CD14-positive monocyte (primary cell): ENCODE measurements around the gene PELO. TPM values are rescaled to one million over a fixed set of nuclear protein-coding genes. Genes with fewer than 3 reads are reported as not detected.
"Not testable (repeated sequence)": the region's sequence is repeated elsewhere in the genome, so short reads cannot be mapped to it uniquely, and the experiment has no call there.

Experiments
- DNase-seq, 3 donors: peaks; one replicate each; pipeline ENCODE4 v3.0.0-alpha.2; 2011 to 2022
- H2AFZ ChIP-seq: 2 replicates; pipeline ENCODE4 v1.6.0; 2012; ENCODE audit warnings: mild to moderate bottlenecking, low read depth, low read length, inconsistent platforms; ENCODE audit not compliant: insufficient read depth, poor library complexity, severe bottlenecking
- H3K27ac ChIP-seq, 2 donors: 1 replicate in 1 of 2; 2 replicates in 1 of 2; pipeline ENCODE4 v1.5.1; 2012 to 2013; ENCODE audit warnings: low read length in 2 of 2, control low read depth in 1 of 2, inconsistent platforms in 1 of 2, low read depth in 1 of 2, mild to moderate bottlenecking in 1 of 2
- H3K27me3 ChIP-seq, 2 donors: one replicate each; pipeline versions ENCODE4 v1.6.0 to v1.6.1; 2011 to 2013; ENCODE audit warnings: low read length in 2 of 2; ENCODE audit not compliant: control insufficient read depth in 2 of 2, insufficient read depth in 2 of 2
- H3K36me3 ChIP-seq, 2 donors: replicated peaks in 1 of 2; 1 replicate in 1 of 2; 2 replicates in 1 of 2; pipeline versions ENCODE4 v1.5.1 to v1.6.1; 2012 to 2013; ENCODE audit warnings: low read length in 2 of 2, control low read depth in 1 of 2, inconsistent platforms in 1 of 2, mild to moderate bottlenecking in 1 of 2; ENCODE audit not compliant: insufficient read depth in 2 of 2, control insufficient read depth in 1 of 2
- H3K4me1 ChIP-seq, 2 donors: 1 replicate in 1 of 2; 2 replicates in 1 of 2; pipeline versions ENCODE4 v1.5.1 to v1.6.1; 2012 to 2013; ENCODE audit warnings: low read length in 2 of 2, control low read depth in 1 of 2, inconsistent platforms in 1 of 2, mild to moderate bottlenecking in 1 of 2, moderate library complexity in 1 of 2; ENCODE audit not compliant: insufficient read depth in 2 of 2, control insufficient read depth in 1 of 2
- H3K4me2 ChIP-seq: replicated peaks from 2 replicates; pipeline ENCODE3; 2012; ENCODE audit warnings: low read length, moderate library complexity, mild to moderate bottlenecking; ENCODE audit not compliant: poor library complexity, severe bottlenecking; ENCODE audit errors: extremely low read depth
- H3K4me3 ChIP-seq, 3 experiments: fragments of 200-600 bp in 1 of 3; sonication (generic) in 1 of 3; replicated peaks in 1 of 3; 1 replicate in 2 of 3; 2 replicates in 1 of 3; pipeline ENCODE4 v1.5.1; 2011 to 2013; ENCODE audit warnings: low read length in 3 of 3, mild to moderate bottlenecking in 3 of 3, control low read depth in 2 of 3, low read depth in 2 of 3, inconsistent platforms in 1 of 3, moderate library complexity in 1 of 3
- H3K79me2 ChIP-seq: 2 replicates; pipeline ENCODE4 v1.6.0; 2012; ENCODE audit warnings: mild to moderate bottlenecking, control low read depth, inconsistent platforms, low read length, moderate library complexity; ENCODE audit not compliant: insufficient read depth
- H3K9ac ChIP-seq: 2 replicates; pipeline ENCODE4 v1.6.0; 2017; ENCODE audit warnings: low read length, mild to moderate bottlenecking; ENCODE audit not compliant: insufficient read depth, poor library complexity, severe bottlenecking
- H3K9me3 ChIP-seq, 2 donors: replicated peaks in 1 of 2; 1 replicate in 1 of 2; 2 replicates in 1 of 2; pipeline versions ENCODE4 v1.5.1 to v1.6.1; 2012 to 2013; ENCODE audit warnings: low read length in 2 of 2, control low read depth in 1 of 2; ENCODE audit not compliant: control insufficient read depth in 1 of 2, insufficient read depth in 1 of 2
- H4K20me1 ChIP-seq: 2 replicates; pipeline ENCODE4 v1.6.0; 2012; ENCODE audit warnings: mild to moderate bottlenecking, low read length, control low read depth, moderate library complexity; ENCODE audit not compliant: insufficient read depth
- H3K27ac Mint-ChIP-seq, 7 donors: one replicate each; pipeline ENCODE4 v1.8.0; 2020; ENCODE audit warnings: mild to moderate bottlenecking in 7 of 7, mixed read lengths in 7 of 7, moderate library complexity in 6 of 7, inconsistent platforms in 2 of 7
- H3K27me3 Mint-ChIP-seq, 3 donors: one replicate each; pipeline ENCODE4 v1.8.0; 2021 to 2022; ENCODE audit warnings: low read depth in 3 of 3, mild to moderate bottlenecking in 3 of 3, mixed read lengths in 3 of 3, moderate library complexity in 3 of 3, inconsistent platforms in 1 of 3
- H3K36me3 Mint-ChIP-seq, 2 donors: one replicate each; pipeline ENCODE4 v1.8.0; 2020; ENCODE audit warnings: mixed read lengths in 2 of 2, inconsistent platforms in 1 of 2, mild to moderate bottlenecking in 1 of 2
- H3K4me1 Mint-ChIP-seq: one replicate; pipeline ENCODE4 v1.8.0; 2020; ENCODE audit warnings: mild to moderate bottlenecking, mixed read lengths
- H3K4me3 Mint-ChIP-seq, 2 donors: one replicate each; pipeline ENCODE4 v1.8.0; 2020; ENCODE audit warnings: mild to moderate bottlenecking in 2 of 2, mixed read lengths in 2 of 2, moderate library complexity in 1 of 2
- H3K9me3 Mint-ChIP-seq, 7 donors: one replicate each; pipeline ENCODE4 v1.8.0; 2020 to 2022; ENCODE audit warnings: mixed read lengths in 7 of 7, mild to moderate bottlenecking in 6 of 7, moderate library complexity in 6 of 7, inconsistent platforms in 2 of 7
- WGBS: methylation state at CpG from one replicate; pipeline ENCODE4 v1.1.5; 2013; ENCODE audit warnings: missing lambda C conversion rate; ENCODE audit not compliant: insufficient coverage; 5-methylcytosine and 5-hydroxymethylcytosine counted together
- intact Hi-C, 2 donors: fragments of 100-400 bp; cut with micrococcal nuclease; formaldehyde crosslinking; loops; one replicate each; pipeline versions ENCODE4 v1.15.0 to v1.15.1; 2023
- polyA plus RNA-seq, 3 donors: library from polyadenylated mRNA; depleted of rRNA in 1 of 3; unstranded in 2 of 3; stranded (reverse) in 1 of 3; fragments of 300-500 nt in 2 of 3; fragments of >200 nt in 1 of 3; fragmentation: Illumina TruSeq in 2 of 3; gene quantifications; 1 replicate in 2 of 3; 2 replicates in 1 of 3; pipeline ENCODE4 v1.2.3, GENCODE V29; 2012 to 2021
- TF ChIP-seq, protein P1 (sequence below): fragments of 200-600 bp; IDR thresholded peaks from one replicate; pipeline ENCODE4 v1.8.0; 2022; ENCODE audit warnings: antibody characterized with exemption, mild to moderate bottlenecking

PELO gene
- polyA plus RNA-seq, 3 donors = 1.8 to 4.4 (median 2.1) TPM

- Histone ChIP-seq H4K20me1 (no peaks in the 10 kb centered on the region), H3K9me3 (no peaks in the 10 kb centered on the region)
- H3K27ac Mint-ChIP-seq = no peak overlapping the region
Observed at GRCh38 chr5:52818360-52818759, 30.6 kb downstream of the PELO start.

GRCh38 chr5:52818807-52819206, 31.1 kb downstream of the PELO start:
- H2AFZ ChIP-seq, H3K36me3 Mint-ChIP-seq, H3K4me3 ChIP-seq, H3K9me3 ChIP-seq, DNase-seq, H3K27ac ChIP-seq, H3K27ac Mint-ChIP-seq, H3K27me3 Mint-ChIP-seq, H4K20me1 ChIP-seq, intact Hi-C loops, H3K79me2 ChIP-seq, H3K27me3 ChIP-seq, H3K4me1 ChIP-seq, H3K4me3 Mint-ChIP-seq, H3K9ac ChIP-seq, H3K36me3 ChIP-seq, H3K4me1 Mint-ChIP-seq, H3K4me2 ChIP-seq, H3K9me3 Mint-ChIP-seq: not testable (repeated sequence)
- WGBS = no CpG with 5 or more reads among the region's 3 CpGs

More at GRCh38 chr5:52818360-52818759, 30.6 kb downstream of the PELO start:
- no peaks in the 10 kb centered on the region for H3K27me3 ChIP-seq
- H3K4me3 ChIP-seq = no peak overlapping the region
- H3K4me2 ChIP-seq = no peak overlapping the region
- WGBS = no CpG with 5 or more reads among the region's 1 CpG
- no peaks in the 10 kb centered on the region for H3K27me3 Mint-ChIP-seq
- no peaks in the 10 kb centered on the region for H3K36me3 ChIP-seq
- H3K9me3 Mint-ChIP-seq = no peaks in the 10 kb centered on the region
- no peak overlapping the region for H3K27ac ChIP-seq
- TF ChIP-seq, protein P1, sequence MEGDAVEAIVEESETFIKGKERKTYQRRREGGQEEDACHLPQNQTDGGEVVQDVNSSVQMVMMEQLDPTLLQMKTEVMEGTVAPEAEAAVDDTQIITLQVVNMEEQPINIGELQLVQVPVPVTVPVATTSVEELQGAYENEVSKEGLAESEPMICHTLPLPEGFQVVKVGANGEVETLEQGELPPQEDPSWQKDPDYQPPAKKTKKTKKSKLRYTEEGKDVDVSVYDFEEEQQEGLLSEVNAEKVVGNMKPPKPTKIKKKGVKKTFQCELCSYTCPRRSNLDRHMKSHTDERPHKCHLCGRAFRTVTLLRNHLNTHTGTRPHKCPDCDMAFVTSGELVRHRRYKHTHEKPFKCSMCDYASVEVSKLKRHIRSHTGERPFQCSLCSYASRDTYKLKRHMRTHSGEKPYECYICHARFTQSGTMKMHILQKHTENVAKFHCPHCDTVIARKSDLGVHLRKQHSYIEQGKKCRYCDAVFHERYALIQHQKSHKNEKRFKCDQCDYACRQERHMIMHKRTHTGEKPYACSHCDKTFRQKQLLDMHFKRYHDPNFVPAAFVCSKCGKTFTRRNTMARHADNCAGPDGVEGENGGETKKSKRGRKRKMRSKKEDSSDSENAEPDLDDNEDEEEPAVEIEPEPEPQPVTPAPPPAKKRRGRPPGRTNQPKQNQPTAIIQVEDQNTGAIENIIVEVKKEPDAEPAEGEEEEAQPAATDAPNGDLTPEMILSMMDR = no peak
- peaks cover 2% of the 10 kb centered on the region for H3K4me1 Mint-ChIP-seq
- no peak for DNase-seq
- no peaks in the 10 kb centered on the region for H3K79me2 ChIP-seq
- intact Hi-C loops = no loop called here
- no peak overlapping the region for H2AFZ ChIP-seq
- no peak overlapping the region for H3K4me3 Mint-ChIP-seq
- H3K36me3 Mint-ChIP-seq = no peaks in the 10 kb centered on the region
- H3K4me1 ChIP-seq = no peaks in the 10 kb centered on the region
- no peak overlapping the region for H3K9ac ChIP-seq
